ENCODE results near the gene COQ2.

GRCh38 chr4:83328521-83329187 lies 44.1 kb upstream of the COQ2 start:
- TF ChIP-seq CTCF (IDR thresholded peaks at IDR 0.05), result no peak
- no peak for TF ChIP-seq POLR2A (IDR thresholded peaks at IDR 0.05)
